Activated T-helper 1 cell treated with Interleukin-2 at 50 U/mL for 16 hours (primary cell): Measurements from ENCODE around the gene SIRT7.
A peak's percentile ranks its signal among the peaks of the same experiment; 100 is the strongest.

ENCODE experiments used
- DNase-seq: peaks from one replicate; pipeline ENCODE4 v3.0.0-alpha.2; 2020; ENCODE audit warnings: low read depth

SIRT7 gene

GRCh38 chr17:81917565-81918332 is at the start of gene SIRT7:
SIRT7 (minus strand) TSS chr17:81918176; CDS start chr17:81918131, 45 bp downstream.
- peak; percentile 78 for DNase-seq

GRCh38 chr17:81967244-81967532 is 49.2 kb upstream of the SIRT7 start:
- DNase-seq: no peak

- no peak for DNase-seq
These were observed 48.6 kb upstream of the SIRT7 start for GRCh38 chr17:81966343-81967243.

GRCh38 chr17:81964081-81964849 is 46.3 kb upstream of the SIRT7 start:
- DNase-seq: no peak

GRCh38 chr17:81962499-81963441 is 44.8 kb upstream of the SIRT7 start:
- no peak for DNase-seq

DNA sequence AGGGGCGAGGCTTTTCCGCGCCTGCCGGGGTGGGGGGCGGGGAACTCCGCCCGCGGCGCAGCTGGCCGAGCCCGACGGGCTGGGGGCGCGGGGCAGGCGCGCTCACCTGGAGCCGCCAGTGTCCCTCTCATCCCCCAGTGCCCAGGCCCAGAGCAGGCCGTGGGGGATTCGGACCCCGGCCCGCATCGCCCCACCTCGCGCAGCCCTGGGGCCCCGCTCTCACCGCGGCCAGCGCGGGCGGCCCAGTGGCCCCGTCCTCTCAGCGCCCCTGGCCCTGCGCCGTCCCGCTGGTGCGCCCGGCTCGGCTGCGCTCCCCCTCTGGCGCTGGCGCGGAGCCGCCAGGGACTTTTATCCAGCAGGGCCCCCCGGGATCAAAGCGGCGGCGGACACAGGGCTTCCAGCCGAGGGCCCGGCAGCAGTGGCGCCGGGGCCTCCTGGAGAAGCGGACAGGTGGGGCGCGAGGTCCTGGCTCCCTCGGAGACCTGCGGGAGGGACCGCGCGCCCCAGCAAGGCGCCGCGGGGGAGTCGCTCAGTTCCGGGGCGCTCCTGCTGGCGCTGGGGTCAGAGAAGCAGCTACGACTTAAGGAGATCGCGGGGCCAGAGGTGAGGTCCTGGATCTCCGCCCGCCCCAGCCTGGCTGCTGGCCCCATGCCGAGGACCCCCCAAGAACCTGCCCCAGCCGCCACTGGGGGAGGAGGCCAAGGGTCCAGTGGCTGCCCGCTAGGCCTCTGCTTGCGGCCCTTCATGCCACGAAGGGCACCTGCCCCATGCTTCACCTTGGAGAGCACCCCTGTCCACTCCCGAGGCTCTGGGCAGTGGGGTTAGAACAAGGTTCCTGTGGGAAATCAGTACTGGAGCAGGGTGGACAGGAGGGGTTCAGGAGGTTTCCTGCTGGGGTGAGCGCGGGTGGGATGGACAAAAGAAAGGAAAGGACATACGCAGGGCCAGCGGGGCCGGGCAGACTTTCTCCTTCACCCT is 43.8 kb upstream of the SIRT7 start:
- DNase-seq: no peak

GRCh38 chr17:81961087-81961511 is 43.1 kb upstream of the SIRT7 start, which contains the start of gene NOTUM:
NOTUM (minus strand) TSS chr17:81961187; CDS start chr17:81960909, 278 bp downstream.
- DNase-seq: no peak

GRCh38 chr17:81960130-81960958 is 42.4 kb upstream of the SIRT7 start:
- DNase-seq: no peak

GRCh38 chr17:81959362-81960129 is 41.6 kb upstream of the SIRT7 start:
- peak; percentile 75 for DNase-seq

- DNase-seq: no peak
These were observed 40.8 kb upstream of the SIRT7 start for GRCh38 chr17:81958633-81959342.

DNA sequence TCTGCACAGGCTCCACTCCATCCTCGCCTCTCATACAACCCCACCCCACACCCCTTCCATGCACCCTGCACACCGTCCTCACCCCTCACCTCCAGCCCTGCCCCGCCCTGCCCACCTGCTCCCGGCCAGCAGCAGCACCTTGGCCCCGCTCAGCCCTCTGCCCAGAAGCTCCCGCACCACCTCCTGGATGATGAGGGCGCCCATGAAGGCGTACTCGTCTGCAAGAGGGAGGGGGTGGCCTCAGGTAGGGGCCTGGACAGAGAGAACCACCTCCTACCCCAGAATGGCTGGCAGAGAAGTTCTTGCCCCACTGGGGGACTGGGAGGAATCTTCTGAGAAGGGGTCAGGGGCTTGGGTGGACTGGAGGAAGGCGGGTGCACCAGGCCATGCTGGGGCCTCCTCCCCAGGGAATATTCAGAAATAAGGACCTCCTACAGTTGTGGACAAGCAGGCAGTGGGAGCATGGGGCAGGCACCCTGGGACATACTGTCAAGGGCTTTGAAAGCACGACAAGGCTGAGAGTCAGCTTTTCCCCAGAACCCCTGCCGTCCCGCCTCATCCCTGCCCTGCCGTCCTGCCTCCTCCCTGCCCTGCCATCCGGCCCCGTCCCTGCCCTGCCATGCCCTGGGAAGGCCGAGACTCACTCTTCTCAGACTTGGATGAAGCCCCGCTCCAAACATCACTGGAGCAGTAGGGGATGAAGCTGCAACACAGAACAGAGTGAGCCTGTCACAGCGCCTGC is 39.9 kb upstream of the SIRT7 start:
- DNase-seq: no peak

DNA sequence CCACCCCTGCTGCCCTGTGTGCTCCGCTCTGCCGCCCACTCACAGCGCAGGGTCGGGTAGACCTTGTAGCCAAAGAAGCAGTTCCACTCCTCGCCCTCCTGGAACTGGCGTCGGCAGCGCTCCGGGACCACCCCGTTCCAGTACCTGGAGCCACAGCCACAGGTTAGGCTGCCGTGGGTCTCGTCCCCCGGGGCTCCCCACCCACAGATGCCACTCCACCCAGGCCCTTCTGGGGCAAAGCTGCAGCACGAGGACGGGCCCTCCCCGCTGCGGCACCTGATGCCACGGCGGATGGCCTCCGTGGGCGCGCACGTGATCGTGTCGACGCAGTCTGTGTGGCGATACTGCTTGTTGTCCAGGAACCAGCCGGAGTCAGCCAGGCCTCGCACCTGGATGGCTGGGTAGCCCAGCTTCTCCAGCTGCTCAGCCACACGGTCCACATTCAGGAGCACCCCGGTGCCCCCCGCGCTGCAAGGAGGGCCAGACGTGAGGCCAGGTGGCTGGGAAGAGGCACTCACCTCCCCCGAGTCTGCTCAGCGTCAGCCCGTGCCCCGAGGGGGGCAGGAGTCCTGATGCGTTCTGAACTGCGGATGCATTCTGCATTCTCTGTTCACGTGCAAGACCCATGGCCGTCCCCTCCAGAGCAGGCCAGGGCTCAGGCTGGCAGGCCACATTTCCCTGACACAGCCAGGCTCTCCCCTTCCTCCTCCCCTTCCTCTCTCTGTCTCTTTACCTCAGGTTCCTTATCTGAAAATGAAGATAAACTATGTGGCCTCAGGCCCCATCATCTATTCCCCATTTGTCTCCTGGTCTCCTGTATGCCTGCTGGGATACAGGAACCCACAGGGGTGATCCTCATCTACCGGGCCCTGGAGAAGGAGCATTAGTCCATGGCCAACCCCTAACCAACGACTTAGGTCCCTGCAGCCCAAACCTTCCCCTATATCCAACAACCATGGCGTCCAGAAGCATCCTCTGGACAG is 38.9 kb upstream of the SIRT7 start:
- no peak for DNase-seq

GRCh38 chr17:81955756-81956544 is 38.0 kb upstream of the SIRT7 start:
- no peak for DNase-seq

GRCh38 chr17:81955058-81955681 is 37.2 kb upstream of the SIRT7 start:
- no peak for DNase-seq
